ENCODE results near the gene RAD51B.

RAD51B gene

DNA sequence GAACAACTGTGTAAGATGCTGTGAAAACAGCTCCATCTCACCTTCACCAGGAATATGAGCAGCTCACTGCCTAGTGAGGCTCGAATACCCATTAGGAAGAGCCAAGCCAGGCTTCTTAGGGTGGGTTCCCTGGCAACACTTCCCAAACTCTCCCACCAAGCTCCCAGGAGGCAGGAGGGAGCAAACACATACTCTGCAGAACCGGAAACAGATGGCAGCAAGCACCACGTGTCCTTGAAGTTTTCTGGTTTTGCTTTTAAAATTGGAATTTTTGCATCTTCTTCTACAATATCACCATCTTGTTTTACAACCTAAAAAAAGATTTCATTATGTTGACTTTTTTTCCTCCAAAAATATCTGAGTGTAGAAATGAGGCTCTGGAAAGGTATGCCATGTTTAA lies 786.6 kb downstream of the RAD51B start:
- DNase-seq (ENCODE audit: insufficient read length, low spot score) (no peak), FAIRE-seq (no peak)
- TF ChIP-seq, protein P1, sequence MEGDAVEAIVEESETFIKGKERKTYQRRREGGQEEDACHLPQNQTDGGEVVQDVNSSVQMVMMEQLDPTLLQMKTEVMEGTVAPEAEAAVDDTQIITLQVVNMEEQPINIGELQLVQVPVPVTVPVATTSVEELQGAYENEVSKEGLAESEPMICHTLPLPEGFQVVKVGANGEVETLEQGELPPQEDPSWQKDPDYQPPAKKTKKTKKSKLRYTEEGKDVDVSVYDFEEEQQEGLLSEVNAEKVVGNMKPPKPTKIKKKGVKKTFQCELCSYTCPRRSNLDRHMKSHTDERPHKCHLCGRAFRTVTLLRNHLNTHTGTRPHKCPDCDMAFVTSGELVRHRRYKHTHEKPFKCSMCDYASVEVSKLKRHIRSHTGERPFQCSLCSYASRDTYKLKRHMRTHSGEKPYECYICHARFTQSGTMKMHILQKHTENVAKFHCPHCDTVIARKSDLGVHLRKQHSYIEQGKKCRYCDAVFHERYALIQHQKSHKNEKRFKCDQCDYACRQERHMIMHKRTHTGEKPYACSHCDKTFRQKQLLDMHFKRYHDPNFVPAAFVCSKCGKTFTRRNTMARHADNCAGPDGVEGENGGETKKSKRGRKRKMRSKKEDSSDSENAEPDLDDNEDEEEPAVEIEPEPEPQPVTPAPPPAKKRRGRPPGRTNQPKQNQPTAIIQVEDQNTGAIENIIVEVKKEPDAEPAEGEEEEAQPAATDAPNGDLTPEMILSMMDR (IDR thresholded peaks at IDR 0.05; ENCODE audit: insufficient read depth, missing control alignments), result no peak

DNA sequence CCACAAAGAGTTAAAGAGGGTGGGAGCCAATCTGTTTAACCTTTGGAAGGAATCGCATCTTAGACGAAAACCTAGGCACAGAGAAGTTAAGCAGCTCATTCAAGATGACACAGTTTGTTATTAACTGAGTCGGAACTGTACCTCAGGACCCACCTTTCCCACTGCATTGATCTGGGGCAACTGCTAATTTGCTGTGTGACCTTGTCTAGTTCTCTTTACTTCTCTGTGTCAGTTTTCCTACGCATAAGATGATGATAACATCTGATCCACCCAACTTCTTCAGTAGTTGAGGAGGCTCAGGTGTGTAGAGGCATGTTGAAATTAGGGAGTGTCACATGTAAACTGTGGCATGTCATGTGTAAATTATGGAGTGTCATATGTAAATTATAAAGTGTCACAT lies 787.1 kb downstream of the RAD51B start:
- no peak for FAIRE-seq
- TF ChIP-seq, protein P1 (IDR thresholded peaks at IDR 0.05; ENCODE audit: insufficient read depth, missing control alignments), result no peak
- DNase-seq (ENCODE audit: insufficient read length, low spot score), result no peak

DNA sequence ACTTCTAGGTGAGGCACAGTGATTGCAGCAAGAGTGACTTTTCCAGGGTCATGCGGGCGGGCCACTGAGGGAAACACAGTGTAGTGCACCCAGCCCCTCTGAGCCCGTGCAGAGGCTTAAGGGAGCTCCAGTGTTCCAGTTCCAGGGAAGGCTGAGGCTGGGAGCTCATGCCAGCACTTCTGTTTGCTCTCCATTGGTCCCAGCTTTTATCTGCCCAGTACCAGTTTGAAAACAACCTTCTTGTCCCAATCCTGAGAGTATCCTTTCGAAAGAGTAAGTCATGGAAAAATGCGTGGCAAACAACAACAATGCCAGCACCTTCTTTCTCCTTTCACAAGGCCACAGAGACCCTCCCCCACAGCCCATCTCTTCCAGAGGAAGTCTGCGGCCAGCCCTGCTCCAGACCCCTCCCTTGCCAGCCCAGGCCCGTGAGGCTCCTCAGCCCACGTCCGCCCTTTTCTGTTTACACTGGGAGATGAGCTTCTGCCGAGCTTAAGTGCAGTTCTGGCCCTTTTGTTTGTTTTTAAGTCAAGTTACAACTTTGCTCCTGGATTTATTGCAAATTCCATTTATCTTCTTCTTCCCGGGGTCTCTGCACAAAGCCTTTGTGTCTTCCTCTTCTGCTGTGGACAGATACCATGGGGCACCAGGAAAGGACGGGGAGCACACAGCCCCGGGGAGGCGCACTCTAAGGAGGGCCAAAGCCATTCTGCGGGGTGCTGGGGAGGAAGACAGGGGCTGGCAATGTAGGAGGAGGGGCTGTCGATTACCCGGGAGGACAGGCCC lies 787.7 kb downstream of the RAD51B start:
- FAIRE-seq (no peak), DNase-seq (ENCODE audit: insufficient read length, low spot score) (no peak)
- TF ChIP-seq, protein P1 (IDR thresholded peaks at IDR 0.05; ENCODE audit: insufficient read depth, missing control alignments), result no peak

DNA sequence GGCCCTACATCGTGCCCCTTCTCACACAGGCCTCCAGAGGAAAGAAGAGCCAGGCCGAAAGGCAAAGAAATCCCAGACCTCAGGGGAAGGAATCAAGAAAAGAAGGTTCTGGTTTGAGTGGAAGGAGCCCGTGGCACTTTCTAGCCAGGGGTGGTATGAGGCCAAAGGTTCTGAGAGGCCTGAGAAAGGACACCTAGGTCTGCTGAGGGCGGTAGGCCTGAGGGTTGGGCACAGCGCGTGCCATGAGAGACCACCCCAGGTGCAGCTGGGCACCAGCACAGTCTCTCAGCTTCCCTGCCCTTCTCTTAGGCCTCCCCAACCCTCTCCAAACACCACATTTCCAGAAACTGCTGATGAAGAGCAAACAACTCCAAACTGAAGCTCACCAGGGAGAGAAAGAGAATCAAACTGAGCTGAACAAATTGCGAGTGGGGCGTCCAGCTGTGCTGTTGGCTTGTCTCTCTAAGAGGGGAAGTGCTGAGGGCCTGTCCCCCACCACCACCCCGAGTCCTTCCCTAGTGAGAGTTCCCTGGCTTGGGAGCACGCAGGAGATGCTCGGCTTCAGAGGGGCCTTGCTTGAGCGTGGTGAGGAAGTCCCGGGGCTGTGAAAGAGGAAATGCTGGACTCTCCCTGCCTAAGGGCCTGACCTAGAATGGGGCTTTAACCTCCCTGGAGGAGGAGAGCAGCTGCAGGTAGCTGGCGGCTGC lies 788.4 kb downstream of the RAD51B start:
- TF ChIP-seq, protein P1 (IDR thresholded peaks at IDR 0.05; ENCODE audit: insufficient read depth, missing control alignments), result no peak
- FAIRE-seq (no peak), DNase-seq (ENCODE audit: insufficient read length, low spot score) (no peak)

DNA sequence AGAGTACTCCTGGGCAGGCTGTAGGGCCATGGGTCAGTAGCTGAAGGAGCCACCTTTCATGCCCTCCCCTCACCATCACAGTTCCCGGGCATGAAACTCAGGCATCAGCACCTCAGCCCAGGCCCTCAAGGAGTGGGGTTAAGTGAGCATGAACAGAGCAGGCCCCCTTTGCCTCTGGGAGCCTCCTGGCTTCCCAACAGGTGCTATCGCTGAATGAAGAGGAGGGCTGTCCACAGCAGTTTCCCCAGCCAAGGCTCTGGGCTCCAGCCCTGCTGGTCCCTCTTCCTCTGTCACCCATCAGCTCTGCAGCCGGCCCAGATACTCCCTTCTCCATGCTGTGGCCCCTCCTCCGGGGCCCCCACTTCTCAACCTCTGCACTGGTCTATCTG lies 789.0 kb downstream of the RAD51B start:
- TF ChIP-seq, protein P1 (IDR thresholded peaks at IDR 0.05; ENCODE audit: insufficient read depth, missing control alignments), result no peak
- FAIRE-seq (no peak), DNase-seq (ENCODE audit: insufficient read length, low spot score) (no peak)

DNA sequence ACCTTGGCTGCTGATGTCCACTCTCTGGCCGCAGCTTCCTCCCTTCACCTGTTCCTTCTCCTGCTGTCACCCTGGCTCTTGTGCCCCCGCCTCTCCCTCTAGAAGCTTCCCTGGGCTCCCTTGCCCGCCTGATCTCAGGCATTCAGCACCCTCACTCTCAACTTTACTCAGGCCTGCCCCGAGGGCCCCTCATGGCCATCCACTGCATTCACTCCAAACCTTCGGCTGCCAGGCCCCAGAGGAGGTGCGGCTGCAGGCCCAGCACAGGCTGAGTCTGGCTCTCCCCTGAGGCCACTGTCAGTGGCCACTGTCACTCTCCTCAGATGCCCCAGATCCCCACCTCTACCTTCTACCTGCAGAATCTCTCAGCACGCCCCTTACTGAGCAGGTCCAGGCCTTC lies 789.4 kb downstream of the RAD51B start:
- DNase-seq (ENCODE audit: insufficient read length, low spot score) (no peak), FAIRE-seq (no peak)
- TF ChIP-seq, protein P1 (IDR thresholded peaks at IDR 0.05; ENCODE audit: insufficient read depth, missing control alignments), result no peak

DNA sequence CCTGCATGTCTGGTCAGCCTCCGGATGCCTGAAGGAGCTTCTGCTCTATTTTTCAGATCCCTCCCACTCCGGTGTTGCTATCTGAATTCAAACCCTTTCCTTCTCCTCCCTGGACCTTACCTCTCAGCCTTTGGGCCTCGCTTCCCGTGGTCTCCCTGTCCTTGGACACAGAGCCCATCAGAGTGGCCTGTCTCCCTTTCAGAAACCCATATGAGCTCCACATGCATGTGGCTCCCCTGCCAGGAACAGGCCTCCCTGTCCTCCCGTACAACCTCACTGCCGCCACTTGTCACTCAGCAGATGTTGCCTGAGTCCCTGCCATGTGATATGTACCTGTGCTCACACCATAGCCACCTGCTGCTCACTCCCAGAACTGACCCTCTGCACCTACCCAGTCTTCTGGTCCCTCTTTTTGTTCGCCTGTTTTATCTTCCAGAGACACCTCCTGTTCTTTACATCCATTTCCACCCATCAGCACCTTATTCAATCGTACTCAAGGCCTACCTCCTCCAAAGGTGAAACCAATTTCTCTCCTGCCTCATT lies 790.7 kb downstream of the RAD51B start:
- FAIRE-seq (no peak), DNase-seq (ENCODE audit: insufficient read length, low spot score) (no peak)
- TF ChIP-seq, protein P1 (IDR thresholded peaks at IDR 0.05; ENCODE audit: insufficient read depth, missing control alignments), result no peak
